ENCODE measurements around the gene TNFAIP2.

TNFAIP2 gene

GRCh38 chr14:103123634-103124500 is 606 bp downstream of the TNFAIP2 start:
- peak; percentile 43 for DNase-seq

GRCh38 chr14:103124501-103125001 is 1.3 kb downstream of the TNFAIP2 start:
- no peak for DNase-seq

GRCh38 chr14:103125098-103126070 is 2.1 kb downstream of the TNFAIP2 start:
- no peak for DNase-seq

- DNase-seq: no peak
Observed at GRCh38 chr14:103126088-103126872, 3.0 kb downstream of the TNFAIP2 start.

GRCh38 chr14:103126873-103127304 is 3.6 kb downstream of the TNFAIP2 start:
- DNase-seq: peak; percentile 86

GRCh38 chr14:103127356-103127755 is 4.1 kb downstream of the TNFAIP2 start:
- DNase-seq: no peak

- DNase-seq: no peak
Observed at GRCh38 chr14:103127861-103128598, 4.8 kb downstream of the TNFAIP2 start.

- DNase-seq: no peak
Observed at GRCh38 chr14:103128631-103129300, 5.5 kb downstream of the TNFAIP2 start.

- DNase-seq: no peak
Observed at GRCh38 chr14:103129301-103130016, 6.2 kb downstream of the TNFAIP2 start.

GRCh38 chr14:103130017-103130764 is 6.9 kb downstream of the TNFAIP2 start:
- DNase-seq: no peak

- peak; percentile 74 for DNase-seq
Observed at GRCh38 chr14:103130965-103131364, 7.7 kb downstream of the TNFAIP2 start.

- no peak for DNase-seq
Observed at GRCh38 chr14:103131580-103131979, 8.3 kb downstream of the TNFAIP2 start.

GRCh38 chr14:103132381-103133209 is 9.3 kb downstream of the TNFAIP2 start:
- peak; percentile 28 for DNase-seq

- DNase-seq: no peak
Observed at GRCh38 chr14:103133210-103134140, 10.2 kb downstream of the TNFAIP2 start.

- no peak for DNase-seq
Observed at GRCh38 chr14:103134405-103134804, 11.1 kb downstream of the TNFAIP2 start.

- DNase-seq: no peak
Observed at GRCh38 chr14:103134919-103135318, 11.7 kb downstream of the TNFAIP2 start.

Data from eye (tissue), 1 donor.